Measurements from ENCODE around the gene ADH6. TPM values are rescaled to one million over a fixed set of nuclear protein-coding genes. Genes with fewer than 3 reads are reported as not detected.
A peak's percentile ranks its signal among the peaks of the same experiment; 100 is the strongest.

The ADH6 gene
- total RNA-seq (2016; rRNA removed; fragmentation: Illumina TruSeq; extraction: Trizol) (73.9 and 122 TPM in 2 replicates), polyA plus RNA-seq (2011; rRNA removed) (37.9 and 39.8 TPM in 2 replicates), polyA minus RNA-seq (2011; rRNA and poly(A)+ RNA removed; ENCODE audit: low replicate concordance) (23.1 TPM in 1 of 2 replicates, not detected in the other), Bru-seq, nascent RNA (percentile 96 among the genes with signal in this experiment), BruChase-seq, experiment 1, labeled RNA remaining after a 6-hour chase (percentile 85 among the genes with signal in this experiment), BruChase-seq, experiment 2, labeled RNA remaining after a 2-hour chase (percentile 84 among the genes with signal in this experiment)
- total RNA-seq (2016; cell fraction: cytosol; rRNA removed; fragmentation: Illumina TruSeq; extraction: Trizol; ENCODE audit: low read depth): 7.7 and 8.5 TPM in 2 replicates
- 75.4 and 119 TPM in 2 replicates for total RNA-seq (2016; cell fraction: insoluble cytoplasmic fraction; rRNA removed; fragmentation: Illumina TruSeq; extraction: Trizol)
- total RNA-seq (2016; cell fraction: membrane; rRNA removed; fragmentation: Illumina TruSeq; extraction: Trizol): 19.6 and 20.2 TPM in 2 replicates
- 50.8 and 57.3 TPM in 2 replicates for total RNA-seq (2016; cell fraction: nucleus; rRNA removed; fragmentation: Illumina TruSeq; extraction: Trizol)
- 22.0 and 34.5 TPM in 2 replicates for polyA plus RNA-seq (2011; cell fraction: cytosol; rRNA removed)
- polyA plus RNA-seq (2011; cell fraction: nucleus; rRNA removed): 21.7 and 32.0 TPM in 2 replicates
- 70.0 and 98.0 TPM in 2 replicates for polyA plus RNA-seq (2012)
- polyA plus RNA-seq (2016; cell fraction: cytosol; fragmentation: Illumina TruSeq; extraction: Trizol; ENCODE audit: low read depth): 8.1 and 8.8 TPM in 2 replicates
- 133 and 138 TPM in 2 replicates for polyA plus RNA-seq (2016; cell fraction: insoluble cytoplasmic fraction; fragmentation: Illumina TruSeq; extraction: Trizol; ENCODE audit: low read depth)
- polyA plus RNA-seq (2016; cell fraction: membrane; fragmentation: Illumina TruSeq; extraction: Trizol; ENCODE audit: low read depth): 18.1 and 18.9 TPM in 2 replicates
- 72.2 and 77.1 TPM in 2 replicates for polyA plus RNA-seq (2016; cell fraction: nucleus; fragmentation: Illumina TruSeq; extraction: Trizol; ENCODE audit: insufficient read depth, low read depth)
- 35.0 and 36.5 TPM in 2 replicates for polyA minus RNA-seq (2011; cell fraction: cytosol; rRNA and poly(A)+ RNA removed)
- 46.4 and 50.1 TPM in 2 replicates for polyA minus RNA-seq (2011; cell fraction: nucleus; rRNA and poly(A)+ RNA removed)
- long read RNA-seq, experiment 1, transcript ADH6-203 (9 exons, 2,802 nt): major isoform, 28 of 54 reads
- long read RNA-seq, experiment 1, partial matches to known transcripts: 5 of 54 reads
- long read RNA-seq, experiment 1, other reads (novel, unspliced or antisense): 13 of 54 reads
- long read RNA-seq, experiment 2, transcript ADH6-202 (7 exons, 3,337 nt): minor isoform, 7 of 159 reads
- long read RNA-seq, experiment 2, transcript ADH6-203 (9 exons, 2,802 nt): major isoform, 40 of 159 reads
- long read RNA-seq, experiment 2, transcript ADH6-201 (8 exons, 1,691 nt): minor isoform, 10 of 159 reads
- long read RNA-seq, experiment 2, partial matches to known transcripts: 17 of 159 reads
- long read RNA-seq, experiment 2, other reads (novel, unspliced or antisense): 84 of 159 reads

GRCh38 chr4:99219072-99219471 is at the start of gene ADH6:
ADH6 (minus strand) TSS chr4:99219246; CDS start chr4:99219152, 94 bp downstream.
- in situ Hi-C loops (cut with HindIII; ENCODE audit: extremely low pct_ligation_motif_present, low pct_unique_long_range_greater_than_20kb) (no loop called here), intact Hi-C loops (cut with micrococcal nuclease; ENCODE audit: unreplicated experiment) (loop anchor here (2.0 to 10.0 kb wide), 4 partner anchors 14 to 183 kb away; partner anchors contain the start of gene ADH5)
- peak; percentile 67 for FAIRE-seq
- no peaks in the 10 kb centered on the region for H3K9me3 ChIP-seq (ENCODE audit: low read length)
- H3K27ac ChIP-seq (ENCODE audit: extremely low read length, insufficient read depth, low read length): peak within 1 kb of the TSS; percentile 69
- peak within 1 kb of the TSS; percentile 72 for H3K9ac ChIP-seq (ENCODE audit: insufficient read depth, low read depth, low read length)
- H3K79me2 ChIP-seq (ENCODE audit: insufficient read depth, low read length): peaks cover 20% of the 10 kb centered on the region
- H3K4me3 ChIP-seq (replicated peaks in 1 of 3; ENCODE audit: insufficient read depth in 1 of 3, low read depth in 2 of 3, low read length in 3 of 3): peak within 1 kb of the TSS; percentile 64 to 81 (median 71)
- peaks cover 4 to 10% of the 10 kb centered on the region in 2 experiments; a peak in 4 of 5 replicates for H3K36me3 ChIP-seq (replicated peaks in 1 of 2; ENCODE audit: control insufficient read depth in 1 of 2, insufficient read depth in 2 of 2, low read length in 2 of 2)
- peak within 1 kb of the TSS; percentile 84 for H3K4me2 ChIP-seq (ENCODE audit: low read depth, low read length)
- POLR2A ChIA-PET: interaction anchor here (0.6 to 2.1 kb wide), 19 partner anchors 9 to 291 kb away, joined by 3 to 25 read pairs (median 5); partner anchors contain the start of genes ADH4, ADH5 and METAP1
- no TSS peak for BruUV-seq (replicated peaks)
- DNase-seq (ENCODE audit: low spot score): peak; percentile 90
- H3K27me3 ChIP-seq (ENCODE audit: control insufficient read depth in 1 of 2, insufficient read depth in 2 of 2, low read length in 2 of 2): no peaks in the 10 kb centered on the region; a peak in 1 of 5 replicates
- WGBS (ENCODE audit: low lambda C conversion rate): 0% methylated on average over 3 of the region's 3 CpGs
- H3K4me1 ChIP-seq (ENCODE audit: insufficient read depth, low read length): peaks cover 41% of the 10 kb centered on the region
- CTCF ChIA-PET (ENCODE audit: low intra/inter-chr PET ratio, low total read pairs): no interaction called here
- peak within 1 kb of the TSS; percentile 25 for H2AFZ ChIP-seq (ENCODE audit: low read length)
- peak; percentile 99 for ATAC-seq
- no peaks in the 10 kb centered on the region for H4K20me1 ChIP-seq (ENCODE audit: insufficient read depth, low read length)
- TF ChIP-seq ZNF12 (CRISPR knock-in tag; IDR thresholded peaks at IDR 0.05) (no peak), FOXM1 (CRISPR knock-in tag; IDR thresholded peaks at IDR 0.05) (no peak), ZBTB7A (CRISPR knock-in tag; IDR thresholded peaks at IDR 0.05) (no peak), FOXO1 (CRISPR knock-in tag; IDR thresholded peaks at IDR 0.05) (no peak), ZFAT (CRISPR knock-in tag; conservative IDR thresholded peaks at IDR 0.05) (no peak), DPF2 (CRISPR knock-in tag; IDR thresholded peaks at IDR 0.05; ENCODE audit: borderline replicate concordance, low read depth) (no peak), ZNF24 (IDR thresholded peaks at IDR 0.05) (no peak), ZNF138 (CRISPR knock-in tag; IDR thresholded peaks at IDR 0.05; ENCODE audit: low read depth) (no peak), ZNF318 (CRISPR knock-in tag; IDR thresholded peaks at IDR 0.05) (no peak), ATM (IDR thresholded peaks at IDR 0.05; ENCODE audit: borderline replicate concordance) (no peak), RAD51 (IDR thresholded peaks at IDR 0.05; ENCODE audit: borderline replicate concordance) (no peak)

Measured in HepG2 (cell line).